Stomach (tissue), 4 donors: ENCODE data around the gene SMYD4.

Source experiments
- CTCF ChIP-seq, 7 experiments: fragments of 450-650 bp in 4 of 7; fragments of 200-600 bp in 3 of 7; sonication (generic) in 3 of 7; IDR thresholded peaks; one replicate each; pipeline ENCODE4 v1.5.1; 2016 to 2019; ENCODE audit warnings: antibody characterized with exemption in 7 of 7, control low read depth in 2 of 7, mild to moderate bottlenecking in 1 of 7
- POLR2A ChIP-seq, 4 donors: fragments of 450-650 bp; IDR thresholded peaks; one replicate each; pipeline ENCODE4 v1.6.1; 2016; ENCODE audit warnings: antibody characterized with exemption in 4 of 4, control low read depth in 2 of 4, mild to moderate bottlenecking in 1 of 4, moderate library complexity in 1 of 4
- POLR2AphosphoS5 ChIP-seq, 3 donors: sonication (generic); formaldehyde crosslinking; IDR thresholded peaks; one replicate each; pipeline ENCODE4 v1.6.1; 2016; ENCODE audit warnings: antibody characterized with exemption in 3 of 3

GRCh38 chr17:1807890-1808289 lies 21.8 kb downstream of the SMYD4 start:
- TF ChIP-seq POLR2AphosphoS5 (IDR thresholded peaks at IDR 0.05) (no peak), CTCF (IDR thresholded peaks at IDR 0.05) (no peak), POLR2A (IDR thresholded peaks at IDR 0.05) (no peak)
